DOHH2 (cell line): ENCODE measurements around the gene NOX1.

Experiments used
- H3F3A ChIP-seq: fragments of 200-600 bp; sonication (generic), shearing (Covaris generic); 2 replicates; pipeline ENCODE4 v1.6.0; 2016; ENCODE audit warnings: antibody characterized with exemption, mild to moderate bottlenecking; ENCODE audit not compliant: control insufficient read depth, insufficient read depth
- H3K27ac ChIP-seq: fragments of 200-600 bp; sonication (generic); 2 replicates; pipeline ENCODE4 v1.5.1; 2014; ENCODE audit warnings: low read depth, mild to moderate bottlenecking, low read length, moderate library complexity
- H3K27me3 ChIP-seq: fragments of 200-600 bp; sonication (generic); 2 replicates; pipeline ENCODE4 v1.6.1; 2014; ENCODE audit warnings: mild to moderate bottlenecking, low read length, mixed read lengths; ENCODE audit not compliant: control insufficient read depth
- H3K36me3 ChIP-seq: fragments of 200-600 bp; sonication (generic); 2 replicates; pipeline ENCODE4 v1.6.1; 2014; ENCODE audit warnings: mild to moderate bottlenecking, low read length, moderate library complexity, mixed read lengths; ENCODE audit not compliant: control insufficient read depth
- H3K4me1 ChIP-seq: fragments of 200-600 bp; sonication (generic); 2 replicates; pipeline ENCODE4 v1.6.1; 2014; ENCODE audit warnings: mild to moderate bottlenecking, low read length, mixed read lengths; ENCODE audit not compliant: control insufficient read depth
- H3K4me2 ChIP-seq: fragments of 200-600 bp; sonication (generic); 2 replicates; pipeline ENCODE4 v1.6.0; 2014; ENCODE audit warnings: mild to moderate bottlenecking, low read length, moderate library complexity
- H3K4me3 ChIP-seq: fragments of 200-600 bp; sonication (generic); 2 replicates; pipeline ENCODE4 v1.5.1; 2014; ENCODE audit warnings: mild to moderate bottlenecking, low read length, mixed read lengths
- H3K79me2 ChIP-seq: fragments of 200-600 bp; sonication (generic); 2 replicates; pipeline ENCODE4 v1.6.1; 2014; ENCODE audit warnings: mild to moderate bottlenecking, low read length, mixed read lengths; ENCODE audit not compliant: control insufficient read depth
- H3K9me2 ChIP-seq: fragments of 200-600 bp; sonication (generic); replicated peaks from 2 replicates; pipeline ENCODE4 v1.6.1; 2014; ENCODE audit warnings: mild to moderate bottlenecking, low read length, mixed read lengths; ENCODE audit not compliant: control insufficient read depth
- H3K9me3 ChIP-seq: fragments of 200-600 bp; sonication (generic); 2 replicates; pipeline ENCODE4 v1.6.1; 2014; ENCODE audit warnings: antibody characterized with exemption, low read length, mixed read lengths; ENCODE audit not compliant: control insufficient read depth, insufficient read depth
- H4K20me1 ChIP-seq: fragments of 200-600 bp; sonication (generic); 2 replicates; pipeline ENCODE4 v1.6.0; 2014; ENCODE audit warnings: low read depth, mild to moderate bottlenecking, antibody characterized with exemption, low read length, moderate library complexity; ENCODE audit not compliant: control insufficient read depth, insufficient read depth
- EZH2phosphoT487 ChIP-seq: fragments of 200-600 bp; sonication (generic); IDR thresholded peaks from 2 replicates; pipeline ENCODE4 v1.6.1; 2017; ENCODE audit warnings: borderline replicate concordance, mild to moderate bottlenecking, antibody characterized with exemption, low read length, moderate library complexity, mixed read lengths
- TF ChIP-seq, protein P1 (sequence below): fragments of 200-600 bp; sonication (generic); IDR thresholded peaks from one replicate; pipeline ENCODE4 v1.5.1; 2014; ENCODE audit warnings: antibody characterized with exemption, mild to moderate bottlenecking, low read depth, low read length; ENCODE audit not compliant: poor library complexity, severe bottlenecking

Gene NOX1

DNA sequence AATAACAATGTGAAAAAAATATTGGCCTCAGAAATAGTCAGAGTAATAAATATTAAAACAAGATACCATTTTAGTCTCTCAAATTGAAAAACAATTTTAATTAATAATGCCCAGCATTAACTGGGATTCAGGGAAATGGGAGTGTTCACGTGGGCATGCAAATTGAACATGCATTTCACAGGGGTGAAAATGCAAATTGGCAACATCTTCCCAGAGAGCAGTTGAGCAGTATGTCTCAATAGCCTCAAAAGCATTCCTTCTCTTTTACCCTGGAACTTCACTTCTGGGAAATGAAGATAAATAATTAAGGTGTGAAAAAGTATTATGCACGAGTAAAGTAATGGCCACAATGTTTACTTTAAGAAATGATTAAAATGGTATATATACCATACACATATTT is 21.3 kb downstream of the NOX1 start:
- Histone ChIP-seq H3F3A (no peaks in the 10 kb centered on the region), H3K79me2 (no peaks in the 10 kb centered on the region), H3K9me3 (no peaks in the 10 kb centered on the region), H3K9me2 (no peaks in the 10 kb centered on the region), H3K36me3 (no peaks in the 10 kb centered on the region), H3K4me1 (peaks cover 7% of the 10 kb centered on the region), H3K4me2 (peak overlapping the region; percentile 21), H3K4me3 (no peak overlapping the region), H3K27ac (no peak overlapping the region), H3K27me3 (no peaks in the 10 kb centered on the region), H4K20me1 (no peaks in the 10 kb centered on the region)
- no peak for TF ChIP-seq EZH2phosphoT487
- TF ChIP-seq, protein P1, sequence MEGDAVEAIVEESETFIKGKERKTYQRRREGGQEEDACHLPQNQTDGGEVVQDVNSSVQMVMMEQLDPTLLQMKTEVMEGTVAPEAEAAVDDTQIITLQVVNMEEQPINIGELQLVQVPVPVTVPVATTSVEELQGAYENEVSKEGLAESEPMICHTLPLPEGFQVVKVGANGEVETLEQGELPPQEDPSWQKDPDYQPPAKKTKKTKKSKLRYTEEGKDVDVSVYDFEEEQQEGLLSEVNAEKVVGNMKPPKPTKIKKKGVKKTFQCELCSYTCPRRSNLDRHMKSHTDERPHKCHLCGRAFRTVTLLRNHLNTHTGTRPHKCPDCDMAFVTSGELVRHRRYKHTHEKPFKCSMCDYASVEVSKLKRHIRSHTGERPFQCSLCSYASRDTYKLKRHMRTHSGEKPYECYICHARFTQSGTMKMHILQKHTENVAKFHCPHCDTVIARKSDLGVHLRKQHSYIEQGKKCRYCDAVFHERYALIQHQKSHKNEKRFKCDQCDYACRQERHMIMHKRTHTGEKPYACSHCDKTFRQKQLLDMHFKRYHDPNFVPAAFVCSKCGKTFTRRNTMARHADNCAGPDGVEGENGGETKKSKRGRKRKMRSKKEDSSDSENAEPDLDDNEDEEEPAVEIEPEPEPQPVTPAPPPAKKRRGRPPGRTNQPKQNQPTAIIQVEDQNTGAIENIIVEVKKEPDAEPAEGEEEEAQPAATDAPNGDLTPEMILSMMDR, result no peak

DNA sequence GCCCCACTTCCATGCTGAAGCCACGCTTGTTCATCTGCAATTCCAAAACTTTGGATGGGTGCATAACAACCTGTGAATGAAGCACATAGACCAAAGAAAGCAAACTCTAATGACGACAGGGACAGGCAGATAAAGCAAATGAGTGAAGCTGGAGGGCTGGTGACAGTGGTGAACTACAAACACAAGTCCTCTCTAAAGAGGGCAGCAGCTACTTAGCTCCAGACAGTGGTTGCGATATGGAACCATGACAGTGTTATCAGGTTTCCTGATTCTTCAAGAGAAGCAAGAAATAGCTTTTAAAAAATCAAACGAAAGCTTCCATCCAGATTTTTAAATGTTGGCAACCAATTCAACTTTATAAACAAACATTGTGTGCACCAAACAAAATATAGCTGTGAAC is 23.8 kb downstream of the NOX1 start:
- H3K9me3 ChIP-seq, result no peaks in the 10 kb centered on the region
- TF ChIP-seq EZH2phosphoT487, result no peak
- TF ChIP-seq, protein P1, result no peak
- H3K36me3 ChIP-seq, result no peaks in the 10 kb centered on the region
- no peaks in the 10 kb centered on the region for H3F3A ChIP-seq
- no peaks in the 10 kb centered on the region for H4K20me1 ChIP-seq
- H3K79me2 ChIP-seq, result no peaks in the 10 kb centered on the region
- H3K9me2 ChIP-seq, result no peaks in the 10 kb centered on the region
- H3K4me3 ChIP-seq, result no peak overlapping the region
- H3K27ac ChIP-seq, result no peak overlapping the region
- no peaks in the 10 kb centered on the region for H3K27me3 ChIP-seq
- H3K4me2 ChIP-seq, result no peak overlapping the region
- peaks cover 7% of the 10 kb centered on the region for H3K4me1 ChIP-seq

DNA sequence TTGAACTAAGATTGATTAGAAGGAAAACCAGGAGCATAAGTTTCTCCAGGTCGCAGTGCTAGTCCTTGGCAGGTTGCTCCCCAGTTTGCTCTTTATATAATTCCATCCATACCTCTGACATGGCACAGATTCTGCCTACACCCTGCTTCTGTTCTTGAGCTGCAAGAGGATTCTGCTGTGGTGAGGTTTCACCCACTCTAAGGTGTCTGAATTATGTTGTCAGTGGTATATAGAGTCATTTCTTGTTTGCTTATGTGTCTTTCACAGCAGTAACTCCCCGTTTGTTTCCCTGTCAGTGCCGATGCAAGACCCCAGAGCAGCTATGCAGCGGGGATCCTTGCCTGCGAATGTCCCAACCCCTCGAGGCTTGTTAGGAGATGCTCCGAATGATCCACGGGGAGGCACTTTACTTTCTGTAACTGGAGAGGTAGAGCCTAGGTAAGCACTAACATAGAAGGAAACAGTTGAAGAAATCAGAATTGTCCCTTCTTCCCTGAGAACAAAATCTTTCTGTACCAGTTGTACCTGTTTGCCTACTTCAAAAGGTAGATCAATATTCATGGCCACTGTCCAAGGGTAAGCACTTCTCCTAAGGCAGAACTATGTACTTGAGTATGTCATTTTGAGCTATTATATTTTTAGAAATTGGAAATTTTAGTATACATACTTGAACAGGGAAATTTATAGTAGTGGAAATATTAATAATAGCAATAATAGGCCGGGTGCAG is 42.8 kb downstream of the NOX1 start:
- no peak for TF ChIP-seq EZH2phosphoT487
- TF ChIP-seq, protein P1, result no peak
- H3K4me2 ChIP-seq, result no peak overlapping the region
- H3K9me2 ChIP-seq, result no peaks in the 10 kb centered on the region
- H3K27ac ChIP-seq, result no peak overlapping the region
- no peaks in the 10 kb centered on the region for H4K20me1 ChIP-seq
- H3K4me3 ChIP-seq, result no peak overlapping the region
- H3K9me3 ChIP-seq, result no peaks in the 10 kb centered on the region
- peaks cover 76% of the 10 kb centered on the region for H3K36me3 ChIP-seq
- no peaks in the 10 kb centered on the region for H3K4me1 ChIP-seq
- H3K27me3 ChIP-seq, result no peaks in the 10 kb centered on the region
- no peaks in the 10 kb centered on the region for H3K79me2 ChIP-seq
- no peaks in the 10 kb centered on the region for H3F3A ChIP-seq
